HEK293 (cell line): ENCODE data around the gene PPARA.
A peak's percentile ranks its signal among the peaks of the same experiment; 100 is the strongest.

Source experiments
- CTCF ChIP-seq: fragments of 450-650 bp; formaldehyde crosslinking; IDR thresholded peaks from 2 replicates; pipeline ENCODE4 v1.5.1; 2016; ENCODE audit warnings: missing biosample characterization, missing genetic modification characterization
- ZNF777 ChIP-seq: fragments of 450-650 bp; formaldehyde crosslinking; IDR thresholded peaks from 2 replicates; pipeline ENCODE4 v1.5.1; 2017; ENCODE audit warnings: missing biosample characterization, missing genetic modification characterization, borderline replicate concordance

GRCh38 chr22:46250783-46251125 is 100.4 kb downstream of the PPARA start:
- 0 out of 2 replicates have a peak, but pooled peaks have one; percentile 1 for TF ChIP-seq ZNF777 (tag by site-specific recombination)
- TF ChIP-seq CTCF (tag by site-specific recombination): no peak
